Keratinocyte (primary cell): ENCODE measurements around the gene ATP1B2. TPM values are rescaled to one million over a fixed set of nuclear protein-coding genes. Genes with fewer than 3 reads are reported as not detected.

Experiments
- DNase-seq: peaks from one replicate; pipeline ENCODE4 v3.0.0-alpha.2; 2011; ENCODE audit warnings: low read depth, missing footprints, low spot score
- FAIRE-seq: peaks from 2 replicates; lab custom pipeline; 2011; peaks lifted over from hg19 to GRCh38; lab: Jason Lieb, UNC
- H2AFZ ChIP-seq: 2 replicates; pipeline ENCODE4 v1.6.0; 2012; ENCODE audit warnings: low read length, control low read depth, inconsistent platforms; ENCODE audit not compliant: control insufficient read depth
- H3K27ac ChIP-seq: 2 replicates; pipeline ENCODE4 v1.5.1; 2011; ENCODE audit warnings: low read length; ENCODE audit not compliant: control insufficient read depth, insufficient read depth
- H3K27me3 ChIP-seq: 3 replicates; pipeline ENCODE4 v1.6.0; 2011; ENCODE audit warnings: low read length; ENCODE audit not compliant: control insufficient read depth, insufficient read depth; ENCODE audit errors: extremely low read depth
- H3K36me3 ChIP-seq, 2 experiments: 2 replicates in 1 of 2; 3 replicates in 1 of 2; pipeline ENCODE4 v1.5.1; 2011; ENCODE audit warnings: low read length in 2 of 2, mild to moderate bottlenecking in 1 of 2; ENCODE audit not compliant: control insufficient read depth in 2 of 2, insufficient read depth in 2 of 2; ENCODE audit errors: extremely low read depth in 1 of 2
- H3K4me1 ChIP-seq: 3 replicates; pipeline ENCODE4 v1.5.1; 2011; ENCODE audit warnings: low read length; ENCODE audit not compliant: control insufficient read depth, insufficient read depth; ENCODE audit errors: extremely low read depth
- H3K4me2 ChIP-seq: 3 replicates; pipeline ENCODE4 v1.6.0; 2011; ENCODE audit warnings: low read depth, low read length; ENCODE audit not compliant: control insufficient read depth, insufficient read depth; ENCODE audit errors: extremely low read depth
- H3K4me3 ChIP-seq, 3 experiments: fragments of 200-600 bp in 1 of 3; sonication (generic) in 1 of 3; 2 replicates in 2 of 3; 3 replicates in 1 of 3; pipeline ENCODE4 v1.5.1; 2011 to 2016; ENCODE audit warnings: low read length in 3 of 3, mild to moderate bottlenecking in 3 of 3, control low read depth in 2 of 3, inconsistent platforms in 1 of 3, low read depth in 1 of 3, mixed read lengths in 1 of 3, mixed run types in 1 of 3, moderate library complexity in 1 of 3; ENCODE audit not compliant: control insufficient read depth in 2 of 3, insufficient read depth in 2 of 3; ENCODE audit errors: extremely low read depth in 1 of 3
- H3K79me2 ChIP-seq: 2 replicates; pipeline ENCODE4 v1.6.0; 2012; ENCODE audit warnings: low read length; ENCODE audit not compliant: control insufficient read depth, insufficient read depth
- H3K9ac ChIP-seq: 3 replicates; pipeline ENCODE4 v1.6.0; 2011; ENCODE audit warnings: low read length; ENCODE audit not compliant: control insufficient read depth, insufficient read depth; ENCODE audit errors: extremely low read depth
- H3K9me1 ChIP-seq: 3 replicates; pipeline ENCODE4 v1.6.0; 2011; ENCODE audit warnings: low read length; ENCODE audit not compliant: control insufficient read depth, insufficient read depth; ENCODE audit errors: extremely low read depth
- H3K9me3 ChIP-seq: 2 replicates; pipeline ENCODE4 v1.5.1; 2012; ENCODE audit warnings: low read depth, low read length; ENCODE audit not compliant: control insufficient read depth
- H4K20me1 ChIP-seq: 3 replicates; pipeline ENCODE4 v1.6.0; 2011; ENCODE audit warnings: low read length; ENCODE audit not compliant: control insufficient read depth, insufficient read depth; ENCODE audit errors: extremely low read depth
- EZH2 ChIP-seq: IDR thresholded peaks from one replicate; pipeline ENCODE4 v1.6.1; 2012; ENCODE audit warnings: inconsistent platforms, mild to moderate bottlenecking, low read length, moderate library complexity
- dilution Hi-C: fragments of 300-500 bp; cut with MboI; formaldehyde crosslinking; loops from one replicate; pipeline ENCODE4 v1.7.0; 2020; ENCODE audit warnings: low sequenced_read_pairs; ENCODE audit not compliant: extremely low pct_ligation_motif_present
- polyA plus RNA-seq, 5 experiments: library from polyadenylated mRNA; depleted of rRNA in 3 of 5; stranded (reverse) in 3 of 5; stranded (forward) in 1 of 5; unstranded in 1 of 5; fragments of >200 nt; gene quantifications; 1 replicate in 1 of 5; 2 replicates in 3 of 5; 3 replicates in 1 of 5; pipeline versions ENCODE4 v1.2.1 to v1.2.3, GENCODE V29; 2011 to 2012; ENCODE audit warnings: missing spikeins in 2 of 5, low read depth in 1 of 5, low replicate concordance in 1 of 5
- TF ChIP-seq, protein P1 (sequence below), 3 experiments: IDR thresholded peaks in 1 of 3; conservative IDR thresholded peaks in 1 of 3; optimal IDR thresholded peaks in 1 of 3; 2 replicates in 2 of 3; 3 replicates in 1 of 3; pipeline versions ENCODE3 to v1.5.1; 2011; ENCODE audit warnings: low read length in 3 of 3, mild to moderate bottlenecking in 3 of 3, moderate library complexity in 2 of 3, control low read depth in 1 of 3, inconsistent platforms in 1 of 3; ENCODE audit not compliant: insufficient read depth in 2 of 3; ENCODE audit errors: extremely low read depth in 1 of 3

ATP1B2 gene
- polyA plus RNA-seq, 1 donor (not counting 4 experiments of a cell fraction or from before 2014, with no cell fraction given), result not detected

DNA sequence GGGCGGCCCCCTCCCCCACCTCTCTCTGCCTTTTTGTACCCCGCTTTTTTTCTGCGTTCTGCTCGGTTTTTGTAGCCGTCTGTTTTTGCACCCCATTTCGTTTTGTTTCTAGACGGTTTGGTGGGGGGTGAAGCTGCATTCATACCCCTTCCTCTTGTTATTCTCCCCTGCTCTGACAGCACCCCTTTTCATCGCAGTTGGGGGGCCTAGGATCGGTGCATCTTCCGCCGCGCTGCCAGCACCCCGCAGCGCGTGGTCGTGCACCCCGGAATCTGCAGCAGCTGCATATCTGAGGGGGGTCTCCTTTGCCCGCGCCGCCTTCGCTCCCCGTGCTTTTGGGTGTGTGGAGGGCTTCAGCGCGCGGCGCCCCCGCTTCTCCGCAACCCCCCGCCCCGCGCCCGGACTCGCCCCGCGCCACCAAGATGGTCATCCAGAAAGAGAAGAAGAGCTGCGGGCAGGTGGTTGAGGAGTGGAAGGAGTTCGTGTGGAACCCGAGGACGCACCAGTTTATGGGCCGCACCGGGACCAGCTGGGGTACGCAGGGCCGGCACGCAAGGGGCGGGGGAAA lies 455 bp downstream of the ATP1B2 start:
- Histone ChIP-seq H3K36me3 (no peaks in the 10 kb centered on the region), H4K20me1 (no peaks in the 10 kb centered on the region), H3K27me3 (peaks cover 45% of the 10 kb centered on the region), H3K9ac (no peak overlapping the region), H3K9me3 (no peaks in the 10 kb centered on the region), H3K4me1 (peaks cover 4% of the 10 kb centered on the region), H3K79me2 (no peaks in the 10 kb centered on the region), H3K27ac (no peak overlapping the region), H3K9me1 (no peaks in the 10 kb centered on the region), H3K4me2 (peak overlapping the region; percentile 71), H3K4me3 (peak overlapping the region in 2 of 3 experiments; percentile 20 to 40), H2AFZ (no peak overlapping the region)
- DNase-seq, result no peak
- FAIRE-seq, result no peak
- dilution Hi-C loops, result no loop called here
- TF ChIP-seq EZH2, result peak; percentile 85
- TF ChIP-seq, protein P1, sequence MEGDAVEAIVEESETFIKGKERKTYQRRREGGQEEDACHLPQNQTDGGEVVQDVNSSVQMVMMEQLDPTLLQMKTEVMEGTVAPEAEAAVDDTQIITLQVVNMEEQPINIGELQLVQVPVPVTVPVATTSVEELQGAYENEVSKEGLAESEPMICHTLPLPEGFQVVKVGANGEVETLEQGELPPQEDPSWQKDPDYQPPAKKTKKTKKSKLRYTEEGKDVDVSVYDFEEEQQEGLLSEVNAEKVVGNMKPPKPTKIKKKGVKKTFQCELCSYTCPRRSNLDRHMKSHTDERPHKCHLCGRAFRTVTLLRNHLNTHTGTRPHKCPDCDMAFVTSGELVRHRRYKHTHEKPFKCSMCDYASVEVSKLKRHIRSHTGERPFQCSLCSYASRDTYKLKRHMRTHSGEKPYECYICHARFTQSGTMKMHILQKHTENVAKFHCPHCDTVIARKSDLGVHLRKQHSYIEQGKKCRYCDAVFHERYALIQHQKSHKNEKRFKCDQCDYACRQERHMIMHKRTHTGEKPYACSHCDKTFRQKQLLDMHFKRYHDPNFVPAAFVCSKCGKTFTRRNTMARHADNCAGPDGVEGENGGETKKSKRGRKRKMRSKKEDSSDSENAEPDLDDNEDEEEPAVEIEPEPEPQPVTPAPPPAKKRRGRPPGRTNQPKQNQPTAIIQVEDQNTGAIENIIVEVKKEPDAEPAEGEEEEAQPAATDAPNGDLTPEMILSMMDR (optimal IDR thresholded peaks at IDR 0.05 in 1 of 3, IDR thresholded peaks at IDR 0.05 in 1 of 3, conservative IDR thresholded peaks at IDR 0.05 in 1 of 3; ENCODE audit: extremely low read depth in 1 of 3, insufficient read depth in 2 of 3, low read length in 3 of 3), result no peak

DNA sequence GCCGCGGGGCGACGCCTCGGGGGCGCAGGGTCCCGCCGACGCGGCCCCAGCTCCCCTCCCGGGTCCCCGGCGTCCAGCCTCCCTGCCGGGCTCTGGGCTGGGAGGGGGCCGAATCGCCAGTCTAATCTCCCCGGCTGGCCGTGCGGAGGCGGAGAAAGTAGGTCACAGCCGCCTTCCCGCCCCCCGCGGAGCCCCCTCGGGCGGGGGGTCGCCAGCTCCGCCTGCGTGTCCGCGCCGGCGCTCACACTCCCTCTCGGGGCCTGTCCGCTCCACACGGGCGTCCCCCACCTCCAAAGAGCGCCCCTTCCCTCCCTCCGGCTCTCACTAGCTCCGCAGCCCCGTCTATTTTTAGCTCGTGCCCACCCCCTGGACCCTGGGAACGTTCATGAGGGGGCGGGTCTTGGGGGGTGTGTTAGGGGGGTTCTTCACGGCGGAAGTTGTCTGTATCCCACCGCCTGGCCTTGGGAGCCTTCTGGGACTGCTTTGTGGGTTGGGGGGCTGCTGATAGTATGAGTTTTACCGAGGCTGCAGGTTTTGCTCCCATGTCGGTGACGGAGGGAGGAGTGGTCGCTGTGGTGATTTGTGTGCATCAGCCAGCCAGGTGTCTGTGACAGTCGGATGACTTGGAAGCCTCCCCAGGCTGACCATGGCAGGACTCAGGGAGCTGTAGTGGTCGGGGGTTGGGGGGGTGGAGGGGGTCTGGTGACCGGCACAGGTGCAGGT lies 1.1 kb downstream of the ATP1B2 start:
- TF ChIP-seq, protein P1 (optimal IDR thresholded peaks at IDR 0.05 in 1 of 3, IDR thresholded peaks at IDR 0.05 in 1 of 3, conservative IDR thresholded peaks at IDR 0.05 in 1 of 3; ENCODE audit: extremely low read depth in 1 of 3, insufficient read depth in 2 of 3, low read length in 3 of 3), result no peak
- TF ChIP-seq EZH2, result no peak
- Histone ChIP-seq H3K4me2 (no peak overlapping the region), H4K20me1 (no peaks in the 10 kb centered on the region), H3K9me3 (no peaks in the 10 kb centered on the region), H3K27me3 (peaks cover 45% of the 10 kb centered on the region), H3K27ac (no peak overlapping the region), H3K4me1 (peaks cover 4% of the 10 kb centered on the region), H2AFZ (no peak overlapping the region), H3K36me3 (no peaks in the 10 kb centered on the region), H3K9me1 (no peaks in the 10 kb centered on the region), H3K4me3 (no peak overlapping the region), H3K79me2 (no peaks in the 10 kb centered on the region), H3K9ac (no peak overlapping the region)
- DNase-seq (no peak), FAIRE-seq (no peak)
- dilution Hi-C loops, result no loop called here
